Neutrophil (primary cell): Measurements from ENCODE around the gene OR6B2.

Experiments used
- H3K27ac ChIP-seq: fragments of 200-600 bp; sonication (generic); 2 replicates; pipeline ENCODE4 v1.5.1; 2016; ENCODE audit warnings: mild to moderate bottlenecking, moderate library complexity
- H3K27me3 ChIP-seq: fragments of 200-600 bp; sonication (generic); 2 replicates; pipeline ENCODE4 v1.6.0; 2016; ENCODE audit warnings: mild to moderate bottlenecking
- H3K36me3 ChIP-seq: fragments of 200-600 bp; sonication (generic); 2 replicates; pipeline ENCODE4 v1.5.1; 2017
- H3K4me1 ChIP-seq, 2 experiments: fragments of 200-600 bp in 1 of 2; sonication (generic) in 1 of 2; 1 replicate in 1 of 2; 2 replicates in 1 of 2; pipeline versions ENCODE4 v1.5.1 to v1.6.1; 2013 to 2016; ENCODE audit warnings: low read depth in 1 of 2, low read length in 1 of 2, mild to moderate bottlenecking in 1 of 2, moderate library complexity in 1 of 2; ENCODE audit not compliant: control insufficient read depth in 1 of 2, insufficient read depth in 1 of 2
- H3K4me3 ChIP-seq, 2 experiments: fragments of 200-600 bp in 1 of 2; sonication (generic) in 1 of 2; 1 replicate in 1 of 2; 2 replicates in 1 of 2; pipeline ENCODE4 v1.5.1; 2013 to 2016; ENCODE audit warnings: low read depth in 1 of 2, low read length in 1 of 2, mild to moderate bottlenecking in 1 of 2, moderate library complexity in 1 of 2
- H3K9me3 ChIP-seq: fragments of 200-600 bp; sonication (generic); 2 replicates; pipeline ENCODE4 v1.5.1; 2016
- CTCF ChIP-seq: fragments of 200-600 bp; sonication (generic); IDR thresholded peaks from 2 replicates; pipeline ENCODE4 v1.5.1; 2016; ENCODE audit warnings: antibody characterized with exemption

Gene OR6B2

GRCh38 chr2:240021488-240022104 lies 8.6 kb downstream of the OR6B2 start:
- peak; percentile 87 for TF ChIP-seq CTCF
- no peak overlapping the region for H3K27ac ChIP-seq
- H3K9me3 ChIP-seq = no peaks in the 10 kb centered on the region
- H3K4me3 ChIP-seq = no peak overlapping the region
- H3K27me3 ChIP-seq = peaks cover 1% of the 10 kb centered on the region
- H3K4me1 ChIP-seq = peaks cover 8 to 16% of the 10 kb centered on the region in 2 experiments
- peaks cover 41% of the 10 kb centered on the region for H3K36me3 ChIP-seq

- Histone ChIP-seq H3K9me3 (no peaks in the 10 kb centered on the region), H3K27ac (no peak overlapping the region), H3K36me3 (peaks cover 73% of the 10 kb centered on the region), H3K4me3 (no peak overlapping the region), H3K27me3 (no peaks in the 10 kb centered on the region), H3K4me1 (no peaks in the 10 kb centered on the region)
- TF ChIP-seq CTCF = no peak
These were observed 12.0 kb downstream of the OR6B2 start for GRCh38 chr2:240018071-240018750.

GRCh38 chr2:240014327-240014726 lies 15.9 kb downstream of the OR6B2 start:
- Histone ChIP-seq H3K4me3 (no peak overlapping the region), H3K27ac (no peak overlapping the region), H3K27me3 (no peaks in the 10 kb centered on the region), H3K36me3 (peaks cover 94% of the 10 kb centered on the region), H3K9me3 (no peaks in the 10 kb centered on the region), H3K4me1 (no peaks in the 10 kb centered on the region)
- TF ChIP-seq CTCF = no peak

- no peaks in the 10 kb centered on the region for H3K27me3 ChIP-seq
- H3K4me1 ChIP-seq = no peaks in the 10 kb centered on the region
- no peaks in the 10 kb centered on the region for H3K9me3 ChIP-seq
- no peak overlapping the region for H3K27ac ChIP-seq
- peaks cover 95% of the 10 kb centered on the region for H3K36me3 ChIP-seq
- TF ChIP-seq CTCF = no peak
- no peak overlapping the region for H3K4me3 ChIP-seq
These were observed 16.9 kb downstream of the OR6B2 start for GRCh38 chr2:240013343-240013742.

- TF ChIP-seq CTCF = no peak
- H3K4me3 ChIP-seq = no peak overlapping the region
- no peaks in the 10 kb centered on the region for H3K4me1 ChIP-seq
- H3K27me3 ChIP-seq = no peaks in the 10 kb centered on the region
- no peak overlapping the region for H3K27ac ChIP-seq
- H3K9me3 ChIP-seq = no peaks in the 10 kb centered on the region
- peaks cover 95% of the 10 kb centered on the region for H3K36me3 ChIP-seq
These were observed 27.2 kb downstream of the OR6B2 start for GRCh38 chr2:240002983-240003382.
